ENCODE results near the gene S100A3. TPM values are rescaled to one million over a fixed set of nuclear protein-coding genes. Genes with fewer than 3 reads are reported as not detected.
A peak's percentile ranks its signal among the peaks of the same experiment; 100 is the strongest.
"Not testable (repeated sequence)": the region's sequence is repeated elsewhere in the genome, so short reads cannot be mapped to it uniquely, and the experiment has no call there.

S100A3 gene
- polyA plus RNA-seq, 3 donors = 0.31 to 0.54 TPM; not detected in 1

DNA sequence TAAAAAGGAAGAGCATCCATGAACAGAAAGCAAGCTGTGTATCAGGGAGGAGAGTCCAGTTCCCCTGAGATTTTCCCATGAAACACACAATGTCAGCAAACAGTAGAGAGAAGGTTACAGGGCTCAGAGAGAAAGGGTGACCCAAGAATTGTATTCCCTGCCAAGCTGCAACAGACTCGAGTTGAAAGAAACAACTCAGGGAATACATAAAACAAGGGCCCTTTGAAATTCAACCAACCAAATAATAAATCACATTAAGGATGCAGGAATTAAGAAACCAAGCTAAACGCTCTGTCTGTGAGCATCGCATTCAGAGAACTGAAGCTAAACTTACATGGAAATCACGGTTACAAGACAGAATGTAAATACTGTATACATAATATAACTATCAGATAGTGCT, 43.7 kb upstream of the S100A3 start:
- no CpG with 5 or more reads among the region's 4 CpGs for WGBS (ENCODE audit: insufficient coverage)
- H2AFZ ChIP-seq (ENCODE audit: insufficient read depth, low read depth, low read length, poor library complexity, severe bottlenecking) = no peak overlapping the region
- no peaks in the 10 kb centered on the region for H3K9me3 ChIP-seq (replicated peaks in 1 of 2; ENCODE audit: control insufficient read depth in 1 of 2, insufficient read depth in 1 of 2, low read length in 2 of 2)
- H3K9ac ChIP-seq (ENCODE audit: insufficient read depth, low read length, poor library complexity, severe bottlenecking) = no peak overlapping the region
- no peak overlapping the region for H3K27ac ChIP-seq (ENCODE audit: low read depth in 1 of 2, low read length in 2 of 2)
- TF ChIP-seq, protein P1, sequence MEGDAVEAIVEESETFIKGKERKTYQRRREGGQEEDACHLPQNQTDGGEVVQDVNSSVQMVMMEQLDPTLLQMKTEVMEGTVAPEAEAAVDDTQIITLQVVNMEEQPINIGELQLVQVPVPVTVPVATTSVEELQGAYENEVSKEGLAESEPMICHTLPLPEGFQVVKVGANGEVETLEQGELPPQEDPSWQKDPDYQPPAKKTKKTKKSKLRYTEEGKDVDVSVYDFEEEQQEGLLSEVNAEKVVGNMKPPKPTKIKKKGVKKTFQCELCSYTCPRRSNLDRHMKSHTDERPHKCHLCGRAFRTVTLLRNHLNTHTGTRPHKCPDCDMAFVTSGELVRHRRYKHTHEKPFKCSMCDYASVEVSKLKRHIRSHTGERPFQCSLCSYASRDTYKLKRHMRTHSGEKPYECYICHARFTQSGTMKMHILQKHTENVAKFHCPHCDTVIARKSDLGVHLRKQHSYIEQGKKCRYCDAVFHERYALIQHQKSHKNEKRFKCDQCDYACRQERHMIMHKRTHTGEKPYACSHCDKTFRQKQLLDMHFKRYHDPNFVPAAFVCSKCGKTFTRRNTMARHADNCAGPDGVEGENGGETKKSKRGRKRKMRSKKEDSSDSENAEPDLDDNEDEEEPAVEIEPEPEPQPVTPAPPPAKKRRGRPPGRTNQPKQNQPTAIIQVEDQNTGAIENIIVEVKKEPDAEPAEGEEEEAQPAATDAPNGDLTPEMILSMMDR (IDR thresholded peaks at IDR 0.05) = no peak
- H3K36me3 ChIP-seq (replicated peaks in 1 of 2; ENCODE audit: control insufficient read depth in 1 of 2, insufficient read depth in 2 of 2, low read length in 2 of 2) = no peaks in the 10 kb centered on the region
- Mint-ChIP-seq H3K27ac (no peak overlapping the region), H3K9me3 (peaks cover 0 to 1% (median 0%) of the 10 kb centered on the region in 7 donors), H3K4me3 (no peak overlapping the region), H3K36me3 (no peaks in the 10 kb centered on the region), H3K4me1 (peaks cover 15% of the 10 kb centered on the region), H3K27me3 (ENCODE audit: low read depth in 3 of 3) (peaks cover 0 to 13% (median 5%) of the 10 kb centered on the region in 3 donors)
- H3K79me2 ChIP-seq (ENCODE audit: insufficient read depth, low read length) = no peaks in the 10 kb centered on the region
- intact Hi-C loops (cut with micrococcal nuclease) = no loop called here
- H3K4me3 ChIP-seq (replicated peaks in 1 of 3; ENCODE audit: low read depth in 2 of 3, low read length in 3 of 3) = no peak overlapping the region
- H3K27me3 ChIP-seq (ENCODE audit: control insufficient read depth in 2 of 2, insufficient read depth in 2 of 2, low read length in 2 of 2) = no peaks in the 10 kb centered on the region
- peaks cover 0 to 4% of the 10 kb centered on the region in 2 donors for H3K4me1 ChIP-seq (ENCODE audit: control insufficient read depth in 1 of 2, insufficient read depth in 2 of 2, low read length in 2 of 2)
- DNase-seq = no peak
- H4K20me1 ChIP-seq (ENCODE audit: insufficient read depth, low read length) = no peaks in the 10 kb centered on the region
- H3K4me2 ChIP-seq (replicated peaks; ENCODE audit: extremely low read depth, low read length, poor library complexity, severe bottlenecking) = no peak overlapping the region

DNA sequence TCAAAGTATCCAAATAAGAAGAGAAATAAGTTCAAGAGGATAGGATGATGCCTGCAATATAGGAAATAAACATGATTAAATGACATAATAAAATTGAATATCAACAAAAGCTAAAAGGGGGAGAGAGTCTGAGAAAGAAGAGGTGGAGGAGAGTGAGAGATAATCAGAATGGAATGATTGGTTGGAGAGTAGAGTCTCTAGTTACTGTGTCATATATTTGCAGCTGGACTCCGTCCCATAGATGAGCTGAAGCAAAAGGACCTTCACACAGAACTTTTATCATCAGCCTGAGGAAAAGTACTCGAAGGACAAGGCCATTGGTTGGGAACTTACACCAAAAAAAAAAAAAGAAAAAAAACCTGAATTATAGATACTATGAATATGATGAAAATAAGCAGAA, 39.4 kb upstream of the S100A3 start:
- peak overlapping the region in 2 of 7 donors; percentile 35 to 58 for H3K27ac Mint-ChIP-seq
- Histone ChIP-seq H3K4me3 (replicated peaks in 1 of 3; ENCODE audit: low read depth in 2 of 3, low read length in 3 of 3) (no peak overlapping the region), H4K20me1 (ENCODE audit: insufficient read depth, low read length) (no peaks in the 10 kb centered on the region), H3K79me2 (ENCODE audit: insufficient read depth, low read length) (no peaks in the 10 kb centered on the region), H3K9me3 (replicated peaks in 1 of 2; ENCODE audit: control insufficient read depth in 1 of 2, insufficient read depth in 1 of 2, low read length in 2 of 2) (no peaks in the 10 kb centered on the region), H3K9ac (ENCODE audit: insufficient read depth, low read length, poor library complexity, severe bottlenecking) (no peak overlapping the region), H3K27ac (ENCODE audit: low read depth in 1 of 2, low read length in 2 of 2) (no peak overlapping the region), H3K36me3 (replicated peaks in 1 of 2; ENCODE audit: control insufficient read depth in 1 of 2, insufficient read depth in 2 of 2, low read length in 2 of 2) (no peaks in the 10 kb centered on the region), H3K27me3 (ENCODE audit: control insufficient read depth in 2 of 2, insufficient read depth in 2 of 2, low read length in 2 of 2) (no peaks in the 10 kb centered on the region), H3K4me1 (ENCODE audit: control insufficient read depth in 1 of 2, insufficient read depth in 2 of 2, low read length in 2 of 2) (no peaks in the 10 kb centered on the region), H2AFZ (ENCODE audit: insufficient read depth, low read depth, low read length, poor library complexity, severe bottlenecking) (no peak overlapping the region), H3K4me2 (replicated peaks; ENCODE audit: extremely low read depth, low read length, poor library complexity, severe bottlenecking) (no peak overlapping the region)
- no CpG with 5 or more reads among the region's 2 CpGs for WGBS (ENCODE audit: insufficient coverage)
- H3K36me3 Mint-ChIP-seq = no peaks in the 10 kb centered on the region
- H3K4me3 Mint-ChIP-seq = no peak overlapping the region
- H3K4me1 Mint-ChIP-seq = peaks cover 4% of the 10 kb centered on the region
- H3K9me3 Mint-ChIP-seq = peaks cover 0 to 1% (median 0%) of the 10 kb centered on the region in 7 donors
- H3K27me3 Mint-ChIP-seq (ENCODE audit: low read depth in 3 of 3) = peaks cover 4 to 11% (median 4%) of the 10 kb centered on the region in 3 donors
- TF ChIP-seq, protein P1 (IDR thresholded peaks at IDR 0.05) = no peak
- no peak for DNase-seq
- intact Hi-C loops (cut with micrococcal nuclease) = no loop called here

DNA sequence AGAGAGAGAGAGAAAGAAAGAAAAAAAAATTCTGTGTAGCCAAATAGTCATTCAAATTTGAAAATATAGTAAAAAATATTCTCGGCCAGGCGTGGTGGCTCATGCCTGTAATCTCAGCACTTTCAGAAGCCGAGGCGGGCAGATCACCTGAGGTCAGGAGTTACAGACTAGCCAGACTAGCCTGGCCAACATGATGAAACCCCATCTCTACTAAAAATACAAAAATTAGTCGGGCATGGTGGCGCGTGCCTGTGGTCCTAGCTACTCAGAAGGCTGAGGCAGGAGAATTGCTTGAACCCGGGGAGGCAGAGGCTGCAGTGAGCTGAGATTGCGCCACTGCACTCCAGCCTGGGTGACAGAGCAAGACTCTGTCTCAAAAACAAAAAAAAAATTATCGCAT, 39.0 kb upstream of the S100A3 start:
- H2AFZ ChIP-seq (ENCODE audit: insufficient read depth, low read depth, low read length, poor library complexity, severe bottlenecking); H3K27ac ChIP-seq (ENCODE audit: low read depth in 1 of 2, low read length in 2 of 2); H3K36me3 ChIP-seq (replicated peaks in 1 of 2; ENCODE audit: control insufficient read depth in 1 of 2, insufficient read depth in 2 of 2, low read length in 2 of 2); H3K36me3 Mint-ChIP-seq; intact Hi-C loops (cut with micrococcal nuclease); H3K4me1 ChIP-seq (ENCODE audit: control insufficient read depth in 1 of 2, insufficient read depth in 2 of 2, low read length in 2 of 2); H3K4me3 Mint-ChIP-seq; H4K20me1 ChIP-seq (ENCODE audit: insufficient read depth, low read length); H3K27me3 ChIP-seq (ENCODE audit: control insufficient read depth in 2 of 2, insufficient read depth in 2 of 2, low read length in 2 of 2); H3K79me2 ChIP-seq (ENCODE audit: insufficient read depth, low read length); H3K4me1 Mint-ChIP-seq; DNase-seq; H3K9me3 Mint-ChIP-seq; H3K4me3 ChIP-seq (replicated peaks in 1 of 3; ENCODE audit: low read depth in 2 of 3, low read length in 3 of 3); H3K4me2 ChIP-seq (replicated peaks; ENCODE audit: extremely low read depth, low read length, poor library complexity, severe bottlenecking); H3K9me3 ChIP-seq (replicated peaks in 1 of 2; ENCODE audit: control insufficient read depth in 1 of 2, insufficient read depth in 1 of 2, low read length in 2 of 2); H3K9ac ChIP-seq (ENCODE audit: insufficient read depth, low read length, poor library complexity, severe bottlenecking): not testable (repeated sequence)
- Mint-ChIP-seq H3K27ac (peak overlapping the region in 1 of 7 donors; percentile 58), H3K27me3 (ENCODE audit: low read depth in 3 of 3) (peaks cover 4 to 11% (median 4%) of the 10 kb centered on the region in 3 donors)
- WGBS (ENCODE audit: insufficient coverage) = 79% methylated on average over 8 of the region's 10 CpGs
